ENCODE results near the gene ZNF511. TPM values are rescaled to one million over a fixed set of nuclear protein-coding genes. Genes with fewer than 3 reads are reported as not detected.

ZNF511 gene
- polyA plus RNA-seq (2013, experiment 1 of 2): 29.7 TPM
- 31.2 TPM for polyA plus RNA-seq (2013, experiment 2 of 2)

- no peak within 1 kb of the TSS for H4K5ac ChIP-seq (ENCODE audit: low read length)
- H4K8ac ChIP-seq (ENCODE audit: low read depth, low read length): no peak within 1 kb of the TSS
- no peak within 1 kb of the TSS for H2AK5ac ChIP-seq (ENCODE audit: low read length)
- H3K79me1 ChIP-seq (ENCODE audit: low read length): peaks cover 24% of the 10 kb centered on the region
- H3K27me3 ChIP-seq (ENCODE audit: insufficient read depth, low read length, poor library complexity): no peaks in the 10 kb centered on the region
- H3K4me2 ChIP-seq (ENCODE audit: low read length): peak within 1 kb of the TSS; percentile 91
- H3K9ac ChIP-seq (ENCODE audit: low read length): peak within 1 kb of the TSS; percentile 95
- H3K18ac ChIP-seq (ENCODE audit: low read length): peak within 1 kb of the TSS; percentile 91
- H3K4me3 ChIP-seq (ENCODE audit: low read length): peak within 1 kb of the TSS; percentile 87
- H3K79me2 ChIP-seq (ENCODE audit: control insufficient read depth, insufficient read depth, low read length): peaks cover 24% of the 10 kb centered on the region
- H2BK120ac ChIP-seq (ENCODE audit: low read depth, low read length): peak within 1 kb of the TSS; percentile 63
- peak within 1 kb of the TSS; percentile 95 for H3K56ac ChIP-seq (ENCODE audit: low read length)
- peak within 1 kb of the TSS; percentile 94 for H3K27ac ChIP-seq (ENCODE audit: low read depth, low read length)
- peak within 1 kb of the TSS; percentile 96 for H3K4ac ChIP-seq (ENCODE audit: low read depth, low read length)
- H2BK5ac ChIP-seq (ENCODE audit: low read length): peak within 1 kb of the TSS; percentile 91
- no CpG with 5 or more reads among the region's 89 CpGs for WGBS (ENCODE audit: extremely low coverage, insufficient coverage, low lambda C conversion rate)
- no peak within 1 kb of the TSS for H3K23ac ChIP-seq (ENCODE audit: low read length)
- DNase-seq: peak; percentile 63
- no peaks in the 10 kb centered on the region for H3K4me1 ChIP-seq (ENCODE audit: control insufficient read depth, low read depth, low read length)
- peaks cover 2% of the 10 kb centered on the region for H3K36me3 ChIP-seq (ENCODE audit: control insufficient read depth, insufficient read depth, low read length)
- no peak within 1 kb of the TSS for H2BK15ac ChIP-seq (replicated peaks; ENCODE audit: low read depth)
Observed at GRCh38 chr10:133308421-133309099, at the start of gene ZNF511, which contains the start of gene TUBGCP2. ZNF511 (plus strand) TSS chr10:133308914; CDS start chr10:133308944, 30 bp downstream. TUBGCP2 (minus strand) TSS chr10:133308872; CDS start chr10:133302941, 5,931 bp downstream.

DNA sequence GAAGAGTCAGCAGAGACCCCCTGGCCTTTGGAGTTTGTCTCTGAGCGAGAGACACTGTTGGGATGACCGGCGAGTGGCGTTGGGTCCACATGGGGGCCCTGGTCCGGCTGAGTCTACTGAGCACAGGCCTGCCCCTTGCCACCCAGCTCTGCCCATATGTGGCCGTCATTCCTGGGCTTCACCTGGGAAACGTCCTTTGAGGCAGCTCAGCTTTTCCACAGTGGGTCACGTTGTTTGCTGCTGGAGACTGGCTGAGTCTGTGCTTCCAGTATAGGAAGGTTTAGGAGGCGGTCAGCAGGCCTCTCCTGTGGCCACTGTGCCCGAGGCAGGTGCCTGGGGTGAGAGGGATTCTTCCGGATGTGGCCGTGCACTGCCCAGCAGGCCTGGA is 49.1 kb upstream of the ZNF511 start:
- no CpG with 5 or more reads among the region's 12 CpGs for WGBS (ENCODE audit: extremely low coverage, insufficient coverage, low lambda C conversion rate)
- H3K36me3 ChIP-seq (ENCODE audit: control insufficient read depth, insufficient read depth, low read length): no peaks in the 10 kb centered on the region
- H4K5ac ChIP-seq (ENCODE audit: low read length): no peak overlapping the region
- no peaks in the 10 kb centered on the region for H3K79me2 ChIP-seq (ENCODE audit: control insufficient read depth, insufficient read depth, low read length)
- no peak overlapping the region for H3K4ac ChIP-seq (ENCODE audit: low read depth, low read length)
- H3K56ac ChIP-seq (ENCODE audit: low read length): no peak overlapping the region
- H4K8ac ChIP-seq (ENCODE audit: low read depth, low read length): no peak overlapping the region
- no peak overlapping the region for H2AK5ac ChIP-seq (ENCODE audit: low read length)
- no peaks in the 10 kb centered on the region for H3K79me1 ChIP-seq (ENCODE audit: low read length)
- no peak overlapping the region for H2BK15ac ChIP-seq (replicated peaks; ENCODE audit: low read depth)
- H2BK120ac ChIP-seq (ENCODE audit: low read depth, low read length): no peak overlapping the region
- H3K27me3 ChIP-seq (ENCODE audit: insufficient read depth, low read length, poor library complexity): no peaks in the 10 kb centered on the region
- no peak overlapping the region for H3K4me3 ChIP-seq (ENCODE audit: low read length)
- no peaks in the 10 kb centered on the region for H3K4me1 ChIP-seq (ENCODE audit: control insufficient read depth, low read depth, low read length)
- no peak overlapping the region for H3K18ac ChIP-seq (ENCODE audit: low read length)
- no peak for DNase-seq
- H3K27ac ChIP-seq (ENCODE audit: low read depth, low read length): no peak overlapping the region
- no peak overlapping the region for H2BK5ac ChIP-seq (ENCODE audit: low read length)
- H3K4me2 ChIP-seq (ENCODE audit: low read length): no peak overlapping the region
- no peak overlapping the region for H3K9ac ChIP-seq (ENCODE audit: low read length)
- no peak overlapping the region for H3K23ac ChIP-seq (ENCODE audit: low read length)

GRCh38 chr10:133260895-133261725 is 47.6 kb upstream of the ZNF511 start:
- Histone ChIP-seq H3K27ac (ENCODE audit: low read depth, low read length) (no peak overlapping the region), H2AK5ac (ENCODE audit: low read length) (no peak overlapping the region), H3K4ac (ENCODE audit: low read depth, low read length) (peak overlapping the region; percentile 66), H3K4me1 (ENCODE audit: control insufficient read depth, low read depth, low read length) (no peaks in the 10 kb centered on the region), H2BK5ac (ENCODE audit: low read length) (no peak overlapping the region), H3K18ac (ENCODE audit: low read length) (peak overlapping the region; percentile 93), H3K23ac (ENCODE audit: low read length) (no peak overlapping the region), H3K4me3 (ENCODE audit: low read length) (no peak overlapping the region), H3K79me1 (ENCODE audit: low read length) (no peaks in the 10 kb centered on the region), H3K4me2 (ENCODE audit: low read length) (peak overlapping the region; percentile 74), H2BK15ac (replicated peaks; ENCODE audit: low read depth) (no peak overlapping the region), H3K9ac (ENCODE audit: low read length) (peak overlapping the region; percentile 71), H2BK120ac (ENCODE audit: low read depth, low read length) (no peak overlapping the region), H4K5ac (ENCODE audit: low read length) (no peak overlapping the region), H4K8ac (ENCODE audit: low read depth, low read length) (no peak overlapping the region), H3K27me3 (ENCODE audit: insufficient read depth, low read length, poor library complexity) (no peaks in the 10 kb centered on the region), H3K56ac (ENCODE audit: low read length) (peak overlapping the region; percentile 84), H3K79me2 (ENCODE audit: control insufficient read depth, insufficient read depth, low read length) (no peaks in the 10 kb centered on the region), H3K36me3 (ENCODE audit: control insufficient read depth, insufficient read depth, low read length) (no peaks in the 10 kb centered on the region)
- no peak for DNase-seq
- WGBS (ENCODE audit: extremely low coverage, insufficient coverage, low lambda C conversion rate): no CpG with 5 or more reads among the region's 50 CpGs

DNA sequence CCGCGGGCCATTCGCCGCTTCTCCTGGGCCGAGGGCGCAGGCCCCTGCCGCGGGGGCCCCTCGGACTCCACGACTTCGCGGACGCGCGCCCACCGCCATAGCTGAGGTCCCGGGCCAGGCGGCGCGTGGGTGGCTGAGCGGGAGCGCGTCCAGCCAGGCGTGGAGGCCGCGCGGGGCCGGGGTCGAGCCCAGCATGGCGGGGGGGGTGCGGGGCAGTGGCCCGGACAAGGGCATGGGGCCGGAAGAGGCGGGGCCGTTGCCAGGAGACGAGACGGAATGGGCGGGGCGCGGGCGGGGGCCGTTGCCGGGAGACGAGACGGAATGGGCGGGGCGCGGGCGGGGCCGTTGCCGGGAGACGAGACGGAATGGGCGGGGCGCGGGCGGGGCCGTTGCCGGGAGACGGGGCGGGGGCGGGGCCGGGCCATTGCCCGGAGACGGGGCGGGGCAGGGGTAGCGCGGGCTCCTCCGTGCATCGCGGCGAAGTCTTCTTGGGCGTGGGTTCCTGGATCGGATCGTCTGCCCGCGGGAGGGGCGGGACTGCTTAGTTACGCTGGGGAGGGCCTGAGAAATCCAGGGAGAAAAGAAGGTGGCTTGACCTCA is 46.9 kb upstream of the ZNF511 start:
- H2AK5ac ChIP-seq (ENCODE audit: low read length): no peak overlapping the region
- H3K23ac ChIP-seq (ENCODE audit: low read length): no peak overlapping the region
- peak overlapping the region; percentile 28 for H3K4me3 ChIP-seq (ENCODE audit: low read length)
- no peaks in the 10 kb centered on the region for H3K4me1 ChIP-seq (ENCODE audit: control insufficient read depth, low read depth, low read length)
- H2BK15ac ChIP-seq (replicated peaks; ENCODE audit: low read depth): no peak overlapping the region
- H2BK120ac ChIP-seq (ENCODE audit: low read depth, low read length): no peak overlapping the region
- no peaks in the 10 kb centered on the region for H3K79me1 ChIP-seq (ENCODE audit: low read length)
- no peaks in the 10 kb centered on the region for H3K27me3 ChIP-seq (ENCODE audit: insufficient read depth, low read length, poor library complexity)
- H3K27ac ChIP-seq (ENCODE audit: low read depth, low read length): no peak overlapping the region
- peak overlapping the region; percentile 71 for H3K9ac ChIP-seq (ENCODE audit: low read length)
- WGBS (ENCODE audit: extremely low coverage, insufficient coverage, low lambda C conversion rate): no CpG with 5 or more reads among the region's 79 CpGs
- peak overlapping the region; percentile 66 for H3K4ac ChIP-seq (ENCODE audit: low read depth, low read length)
- peak; percentile 56 for DNase-seq
- no peak overlapping the region for H2BK5ac ChIP-seq (ENCODE audit: low read length)
- peak overlapping the region; percentile 93 for H3K18ac ChIP-seq (ENCODE audit: low read length)
- no peak overlapping the region for H4K5ac ChIP-seq (ENCODE audit: low read length)
- no peaks in the 10 kb centered on the region for H3K36me3 ChIP-seq (ENCODE audit: control insufficient read depth, insufficient read depth, low read length)
- H3K79me2 ChIP-seq (ENCODE audit: control insufficient read depth, insufficient read depth, low read length): no peaks in the 10 kb centered on the region
- no peak overlapping the region for H4K8ac ChIP-seq (ENCODE audit: low read depth, low read length)
- H3K4me2 ChIP-seq (ENCODE audit: low read length): peak overlapping the region; percentile 40
- H3K56ac ChIP-seq (ENCODE audit: low read length): peak overlapping the region; percentile 84

GRCh38 chr10:133262696-133263095 is 46.0 kb upstream of the ZNF511 start:
- Histone ChIP-seq H3K4me2 (ENCODE audit: low read length) (no peak overlapping the region), H3K36me3 (ENCODE audit: control insufficient read depth, insufficient read depth, low read length) (no peaks in the 10 kb centered on the region), H3K23ac (ENCODE audit: low read length) (no peak overlapping the region), H4K5ac (ENCODE audit: low read length) (no peak overlapping the region), H3K79me2 (ENCODE audit: control insufficient read depth, insufficient read depth, low read length) (no peaks in the 10 kb centered on the region), H2BK5ac (ENCODE audit: low read length) (no peak overlapping the region), H3K4me1 (ENCODE audit: control insufficient read depth, low read depth, low read length) (no peaks in the 10 kb centered on the region), H4K8ac (ENCODE audit: low read depth, low read length) (no peak overlapping the region), H3K4ac (ENCODE audit: low read depth, low read length) (no peak overlapping the region), H3K27ac (ENCODE audit: low read depth, low read length) (no peak overlapping the region), H3K27me3 (ENCODE audit: insufficient read depth, low read length, poor library complexity) (no peaks in the 10 kb centered on the region), H3K79me1 (ENCODE audit: low read length) (no peaks in the 10 kb centered on the region), H2BK15ac (replicated peaks; ENCODE audit: low read depth) (no peak overlapping the region), H3K56ac (ENCODE audit: low read length) (no peak overlapping the region), H2BK120ac (ENCODE audit: low read depth, low read length) (no peak overlapping the region), H3K4me3 (ENCODE audit: low read length) (no peak overlapping the region), H3K18ac (ENCODE audit: low read length) (no peak overlapping the region), H2AK5ac (ENCODE audit: low read length) (no peak overlapping the region), H3K9ac (ENCODE audit: low read length) (no peak overlapping the region)
- no CpG with 5 or more reads among the region's 14 CpGs for WGBS (ENCODE audit: extremely low coverage, insufficient coverage, low lambda C conversion rate)
- no peak for DNase-seq
